ENCODE data around the gene SNRPA.
A peak's percentile ranks its signal among the peaks of the same experiment; 100 is the strongest.
"Not testable (repeated sequence)": the region's sequence is repeated elsewhere in the genome, so short reads cannot be mapped to it uniquely, and the experiment has no call there.

The SNRPA gene

GRCh38 chr19:40721936-40722661, 28.9 kb upstream of the SNRPA start:
- DNase-seq, result no peak

GRCh38 chr19:40723661-40724254, 27.2 kb upstream of the SNRPA start:
- no peak for DNase-seq

GRCh38 chr19:40724315-40724714, 26.7 kb upstream of the SNRPA start:
- no peak for DNase-seq

DNA sequence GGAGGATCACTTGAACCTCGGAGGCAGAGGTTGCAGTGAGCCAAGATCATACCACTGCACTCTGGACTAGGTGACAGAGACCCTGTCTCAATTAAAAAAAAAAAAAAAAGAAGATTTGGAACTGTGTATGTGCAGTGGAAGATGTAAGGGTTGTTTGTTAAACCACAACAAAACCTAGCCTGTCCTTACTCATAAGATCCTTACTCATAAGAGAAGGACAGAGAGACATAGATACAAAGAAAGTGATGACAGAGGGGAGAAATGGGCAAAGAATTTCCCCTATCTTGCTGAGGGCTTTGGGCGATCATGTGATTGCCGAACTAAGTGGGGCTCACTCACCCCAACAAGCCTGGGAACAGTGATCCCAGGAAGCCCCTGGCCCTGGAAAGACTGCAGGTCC, 26.1 kb upstream of the SNRPA start:
- no peak for DNase-seq

- no peak for DNase-seq
Measured at GRCh38 chr19:40726279-40726678, 24.7 kb upstream of the SNRPA start.

DNA sequence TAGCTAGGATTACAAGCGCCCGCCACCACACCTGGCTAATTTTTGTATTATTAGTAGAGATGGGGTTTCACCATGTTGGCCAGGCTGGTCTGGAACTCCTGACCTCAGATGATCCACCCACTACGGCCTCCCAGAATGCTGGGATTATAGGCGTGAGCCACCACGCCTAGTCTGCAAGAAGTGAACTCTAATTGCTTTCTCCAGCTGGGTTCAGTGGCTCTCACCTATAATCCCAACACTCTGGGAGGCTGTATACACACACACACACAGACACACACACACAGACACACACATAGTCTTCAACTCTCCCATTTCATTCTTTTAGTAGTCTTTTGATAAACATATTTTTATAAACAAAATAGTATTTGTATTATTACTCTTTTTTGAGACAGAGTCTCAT, 20.9 kb upstream of the SNRPA start:
- not testable (repeated sequence) for DNase-seq

DNA sequence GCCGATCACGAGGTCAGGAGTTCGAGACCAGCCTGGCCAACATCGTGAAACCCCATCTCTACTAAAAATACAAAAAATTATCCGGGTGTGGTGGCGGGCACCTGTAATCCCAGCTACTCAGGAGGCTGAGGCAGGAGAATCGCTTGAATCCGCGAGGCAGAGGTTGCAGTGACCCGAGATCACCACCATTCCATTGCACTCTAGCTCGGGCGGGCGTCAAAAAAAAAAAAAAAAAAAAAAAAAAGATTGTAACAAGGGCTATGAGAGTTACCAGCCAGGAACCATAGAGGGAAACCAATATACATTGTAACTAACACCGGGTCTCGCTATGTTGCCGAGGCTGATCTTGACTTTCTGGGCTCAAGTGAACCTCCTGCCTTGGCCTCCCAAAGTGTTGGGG, 18.7 kb upstream of the SNRPA start:
- DNase-seq, result not testable (repeated sequence)

DNA sequence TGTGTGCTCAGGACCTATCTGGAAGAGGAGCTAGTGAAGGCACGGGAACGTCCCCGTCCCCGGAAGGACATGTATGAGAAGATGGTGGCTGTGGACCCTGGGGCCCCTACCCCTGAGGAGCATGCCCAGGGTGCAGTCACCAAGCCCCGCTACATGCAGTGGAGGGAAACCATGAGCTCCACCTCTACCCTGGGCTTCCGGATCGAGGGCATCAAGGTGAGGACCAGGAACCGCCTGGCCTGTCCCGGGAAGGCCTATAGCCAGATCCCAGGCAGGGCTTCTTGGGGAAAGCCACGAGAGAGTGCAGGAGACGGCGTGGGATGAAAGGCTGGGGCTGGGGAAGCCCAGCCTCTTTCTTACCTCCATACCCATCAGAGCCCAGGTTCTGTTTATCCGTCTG, 17.9 kb upstream of the SNRPA start:
- DNase-seq, result no peak

- DNase-seq, result no peak
Measured at GRCh38 chr19:40735013-40735771, 15.8 kb upstream of the SNRPA start.

GRCh38 chr19:40736661-40737060, 14.3 kb upstream of the SNRPA start:
- DNase-seq, result no peak

GRCh38 chr19:40737102-40737644, 13.8 kb upstream of the SNRPA start:
- DNase-seq, result no peak

GRCh38 chr19:40739030-40739839, 11.8 kb upstream of the SNRPA start:
- no peak for DNase-seq

GRCh38 chr19:40739871-40740703, 10.9 kb upstream of the SNRPA start:
- no peak for DNase-seq

GRCh38 chr19:40740747-40741146, 10.3 kb upstream of the SNRPA start:
- DNase-seq, result no peak

DNA sequence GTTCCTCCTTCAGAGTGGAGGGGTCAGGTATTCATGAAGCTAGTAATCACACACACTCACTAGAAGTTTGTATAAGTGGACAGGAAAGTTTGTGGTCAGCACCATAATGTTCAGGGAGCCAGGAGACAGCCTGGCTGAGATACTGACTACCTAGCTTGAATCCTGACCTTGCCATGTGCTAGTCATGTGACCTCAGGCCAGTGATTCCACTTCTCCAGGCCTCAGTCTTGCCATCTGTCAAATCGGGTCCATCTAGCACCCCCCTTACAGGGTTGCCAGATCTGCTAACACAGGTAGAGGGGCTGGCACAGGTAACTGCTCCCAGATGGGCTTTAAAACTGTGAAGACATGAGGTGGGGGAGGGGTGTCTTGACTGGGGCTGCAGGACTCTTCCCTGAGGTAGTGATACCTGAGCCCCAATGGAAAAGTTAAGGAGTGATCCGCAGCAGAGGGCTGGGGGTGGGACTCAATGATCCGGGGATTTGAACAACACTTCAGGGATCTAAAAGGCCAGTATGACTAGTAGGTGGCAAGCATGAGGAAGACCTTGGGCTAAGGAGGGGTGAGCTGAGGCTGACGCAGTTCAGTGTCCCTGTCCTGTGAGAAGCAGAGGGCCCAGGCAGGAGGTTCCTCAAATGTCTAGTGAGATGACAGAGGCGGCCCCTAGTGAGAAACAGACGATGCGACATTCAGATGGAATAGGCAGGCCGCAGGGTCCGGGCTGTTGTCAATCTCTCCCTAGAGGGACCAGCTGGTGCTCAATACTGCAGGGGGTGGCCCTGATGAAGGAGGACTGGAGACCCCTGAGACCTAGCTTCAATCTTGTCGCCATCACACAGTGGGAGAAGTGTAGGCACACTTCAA, 9.2 kb upstream of the SNRPA start:
- no peak for DNase-seq

DNA sequence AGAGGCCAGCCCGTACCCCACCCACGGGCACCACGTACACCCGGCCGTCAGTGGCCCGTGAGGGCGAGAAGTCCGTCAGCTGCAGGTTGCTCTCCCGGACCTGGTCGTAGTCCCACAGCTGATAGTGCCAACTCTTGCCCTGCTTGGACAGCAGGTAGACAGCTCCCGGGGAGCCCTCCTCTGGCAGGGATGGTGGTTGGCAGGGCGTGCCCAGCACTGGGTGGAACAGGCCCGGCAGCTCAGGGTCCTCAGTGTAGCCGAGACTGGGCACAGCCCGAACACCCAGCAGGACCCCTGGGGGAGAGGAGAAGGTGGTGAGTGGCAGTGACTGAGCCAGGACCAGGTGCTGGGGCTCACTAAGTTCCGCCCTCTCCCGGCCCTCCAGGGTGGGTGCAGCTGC, 8.5 kb upstream of the SNRPA start:
- DNase-seq, result no peak

- DNase-seq, result no peak
Measured at GRCh38 chr19:40742886-40743285, 8.1 kb upstream of the SNRPA start.

GRCh38 chr19:40743926-40744325, 7.1 kb upstream of the SNRPA start:
- no peak for DNase-seq

DNA sequence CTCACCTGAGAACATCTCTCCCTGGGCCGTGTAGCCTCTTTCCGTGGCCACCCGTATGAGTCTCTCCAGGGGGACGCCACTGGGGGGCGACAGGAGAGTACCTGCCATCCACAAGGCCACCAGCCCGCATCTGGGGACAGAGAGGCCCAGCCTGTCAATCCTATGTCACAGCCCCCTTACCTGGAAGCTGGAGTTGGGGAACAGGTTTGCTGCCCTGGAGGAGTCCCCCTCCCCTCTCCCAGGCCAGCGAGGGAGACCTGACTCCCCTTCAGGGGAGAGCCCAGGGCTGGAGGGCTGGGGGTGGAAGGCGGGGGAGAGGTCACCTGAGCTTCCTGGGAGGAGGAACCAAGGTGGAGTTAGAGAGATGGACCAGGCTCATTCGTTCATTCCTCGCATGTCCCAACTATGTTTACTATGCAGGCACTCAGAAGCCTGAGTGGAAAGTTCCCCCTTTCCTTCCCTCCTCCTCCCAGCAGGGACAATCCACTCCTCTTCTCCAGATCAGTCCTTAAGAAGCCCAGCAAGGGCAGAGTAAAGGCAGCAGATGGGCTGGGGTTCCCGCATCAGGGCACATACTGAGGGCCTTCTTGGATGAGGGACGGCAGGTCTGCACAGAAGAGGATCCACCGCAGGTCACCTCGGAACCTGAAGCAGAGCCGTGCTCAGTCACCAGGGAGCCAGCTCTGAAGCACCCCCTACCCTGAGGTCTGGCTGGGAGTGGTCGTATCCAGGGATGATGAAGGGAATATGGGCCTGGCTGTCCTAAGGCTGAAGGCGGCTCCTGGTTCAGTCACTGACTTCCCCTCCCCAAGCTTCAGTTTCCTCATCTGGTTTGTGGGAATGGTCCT, 6.2 kb upstream of the SNRPA start:
- peak; percentile 25 for DNase-seq

DNA sequence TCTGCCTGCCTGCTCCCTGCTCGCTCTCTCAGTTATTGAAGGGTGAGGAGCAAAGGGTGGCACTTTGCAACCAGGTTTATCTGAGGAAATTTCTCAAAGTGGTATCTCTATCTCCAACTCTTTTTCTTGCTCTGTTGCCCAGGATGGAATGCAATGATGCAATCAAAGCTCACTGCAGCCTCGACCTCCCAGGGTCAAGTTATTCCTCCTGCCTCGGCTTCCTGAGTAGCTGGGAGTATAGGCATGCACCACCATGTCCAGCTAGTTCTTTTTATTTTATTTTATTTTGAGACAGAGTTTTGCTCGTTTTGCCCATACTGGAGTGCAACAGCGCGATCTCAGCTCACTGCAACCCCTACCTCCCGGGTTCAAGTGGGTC, 5.6 kb upstream of the SNRPA start:
- DNase-seq, result no peak

Data from CD4-positive, alpha-beta T cell treated with Interleukin-4 for 4 hours (primary cell).